Sciatic nerve (tissue), 2 donors: ENCODE data around the gene IFI30. TPM values are rescaled to one million over a fixed set of nuclear protein-coding genes. Genes with fewer than 3 reads are reported as not detected.
"Not testable (repeated sequence)": the region's sequence is repeated elsewhere in the genome, so short reads cannot be mapped to it uniquely, and the experiment has no call there.

Experiments
- ATAC-seq: fragments of 200-7000 bp; cut with Tn5 transposase; one replicate; pipeline ENCODE4 v1.9.1; 2020; ENCODE audit warnings: mild to moderate bottlenecking, moderate library complexity
- DNase-seq: peaks from one replicate; pipeline ENCODE4 v3.0.0-alpha.2; 2020; ENCODE audit warnings: low spot score
- intact Hi-C: fragments of 100-400 bp; cut with DNase I; formaldehyde crosslinking; loops from one replicate; pipeline ENCODE4 v1.14.2; 2022
- total RNA-seq: library from RNA; stranded (reverse); fragmentation: NEBNext Ultra II Directional; extraction: Animal tissue kit (Norgen Biotek cat#: 25700); gene quantifications from one replicate; pipeline ENCODE4 v1.2.1, GENCODE V29; 2021
- donor health status: DM: no; HTN: no; CAD: no.
- donor health status: DM: no; HTN: no; CAD: no.

Gene IFI30
- total RNA-seq, 1 donor from 2014 or later = 82.2 TPM

GRCh38 chr19:18194181-18194530 is 20.5 kb downstream of the IFI30 start:
- intact Hi-C loops = no loop called here
- ATAC-seq (no peak), DNase-seq (no peak)

GRCh38 chr19:18194554-18195238 is 21.1 kb downstream of the IFI30 start:
- intact Hi-C loops = no loop called here
- DNase-seq (peak; percentile 73), ATAC-seq (no peak)

- no peak for ATAC-seq
- intact Hi-C loops = no loop called here
- no peak for DNase-seq
Measured at GRCh38 chr19:18196511-18196845, 22.9 kb downstream of the IFI30 start.

GRCh38 chr19:18197306-18197705 is 23.7 kb downstream of the IFI30 start:
- ATAC-seq = no peak
- intact Hi-C loops = no loop called here
- DNase-seq = no peak

- ATAC-seq (no peak), DNase-seq (no peak)
- intact Hi-C loops = no loop called here
Measured at GRCh38 chr19:18197941-18198340, 24.3 kb downstream of the IFI30 start.

GRCh38 chr19:18198374-18198773 is 24.8 kb downstream of the IFI30 start:
- intact Hi-C loops = no loop called here
- DNase-seq (no peak), ATAC-seq (no peak)

- DNase-seq (no peak), ATAC-seq (no peak)
- intact Hi-C loops = no loop called here
Measured at GRCh38 chr19:18202397-18202777, 28.8 kb downstream of the IFI30 start.

- DNase-seq = peak; percentile 76
- intact Hi-C loops = no loop called here
- peak; percentile 0 for ATAC-seq
Measured at GRCh38 chr19:18202778-18203407, 29.3 kb downstream of the IFI30 start.

GRCh38 chr19:18203408-18203862 is 29.8 kb downstream of the IFI30 start:
- intact Hi-C loops = no loop called here
- ATAC-seq (peak; percentile 1), DNase-seq (peak; percentile 85)

- intact Hi-C loops = no loop called here
- peak; percentile 96 for ATAC-seq
Measured at GRCh38 chr19:18203863-18204393, 30.3 kb downstream of the IFI30 start, which contains the start of gene RAB3A. Gene RAB3A, minus strand, starts transcription at chr19:18204042. Its CDS starts 1,302 bp downstream, at chr19:18202740.

GRCh38 chr19:18204394-18205199 is 31.0 kb downstream of the IFI30 start:
- ATAC-seq (peak; percentile 37), DNase-seq (peak; percentile 75)
- intact Hi-C loops = no loop called here

More at GRCh38 chr19:18203863-18204393, 30.3 kb downstream of the IFI30 start, which contains the start of gene RAB3A:
- peak; percentile 100 for DNase-seq

GRCh38 chr19:18205200-18205892 is 31.7 kb downstream of the IFI30 start:
- DNase-seq = peak; percentile 91
- ATAC-seq = peak; percentile 57
- intact Hi-C loops = no loop called here

- ATAC-seq (no peak), DNase-seq (no peak)
- intact Hi-C loops = no loop called here
Measured at GRCh38 chr19:18206018-18206417, 32.4 kb downstream of the IFI30 start.

GRCh38 chr19:18208098-18208951 is 34.7 kb downstream of the IFI30 start:
- ATAC-seq = no peak
- intact Hi-C loops = no loop called here
- no peak for DNase-seq

GRCh38 chr19:18209912-18210311 is 36.3 kb downstream of the IFI30 start:
- ATAC-seq, intact Hi-C loops, DNase-seq: not testable (repeated sequence)

GRCh38 chr19:18211683-18212082 is 38.1 kb downstream of the IFI30 start:
- intact Hi-C loops = no loop called here
- ATAC-seq = no peak
- DNase-seq = no peak

- intact Hi-C loops = no loop called here
- DNase-seq = no peak
- no peak for ATAC-seq
Measured at GRCh38 chr19:18214779-18215433, 41.3 kb downstream of the IFI30 start.

GRCh38 chr19:18216789-18217188 is 43.2 kb downstream of the IFI30 start:
- DNase-seq (no peak), ATAC-seq (no peak)
- intact Hi-C loops = no loop called here
